ENCODE measurements around the gene SS18L1. TPM values are rescaled to one million over a fixed set of nuclear protein-coding genes. Genes with fewer than 3 reads are reported as not detected.

SS18L1 gene
- total and polyA plus RNA-seq, 8 donors, result 5.5 to 34.8 (median 9.3) TPM

- TF ChIP-seq, protein P1, sequence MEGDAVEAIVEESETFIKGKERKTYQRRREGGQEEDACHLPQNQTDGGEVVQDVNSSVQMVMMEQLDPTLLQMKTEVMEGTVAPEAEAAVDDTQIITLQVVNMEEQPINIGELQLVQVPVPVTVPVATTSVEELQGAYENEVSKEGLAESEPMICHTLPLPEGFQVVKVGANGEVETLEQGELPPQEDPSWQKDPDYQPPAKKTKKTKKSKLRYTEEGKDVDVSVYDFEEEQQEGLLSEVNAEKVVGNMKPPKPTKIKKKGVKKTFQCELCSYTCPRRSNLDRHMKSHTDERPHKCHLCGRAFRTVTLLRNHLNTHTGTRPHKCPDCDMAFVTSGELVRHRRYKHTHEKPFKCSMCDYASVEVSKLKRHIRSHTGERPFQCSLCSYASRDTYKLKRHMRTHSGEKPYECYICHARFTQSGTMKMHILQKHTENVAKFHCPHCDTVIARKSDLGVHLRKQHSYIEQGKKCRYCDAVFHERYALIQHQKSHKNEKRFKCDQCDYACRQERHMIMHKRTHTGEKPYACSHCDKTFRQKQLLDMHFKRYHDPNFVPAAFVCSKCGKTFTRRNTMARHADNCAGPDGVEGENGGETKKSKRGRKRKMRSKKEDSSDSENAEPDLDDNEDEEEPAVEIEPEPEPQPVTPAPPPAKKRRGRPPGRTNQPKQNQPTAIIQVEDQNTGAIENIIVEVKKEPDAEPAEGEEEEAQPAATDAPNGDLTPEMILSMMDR (IDR thresholded peaks at IDR 0.05), result no peak
- TF ChIP-seq EP300 (IDR thresholded peaks at IDR 0.05) (no peak), POLR2A (IDR thresholded peaks at IDR 0.05) (no peak), POLR2AphosphoS5 (IDR thresholded peaks at IDR 0.05) (no peak)
- DNase-seq, result no peak
- Histone ChIP-seq H3K4me1 (peaks cover 16 to 27% (median 19%) of the 10 kb centered on the region in 4 donors), H3K27me3 (peaks cover 0 to 58% (median 32%) of the 10 kb centered on the region in 3 donors), H3K4me3 (no peak overlapping the region), H3K36me3 (peaks cover 0 to 4% (median 0%) of the 10 kb centered on the region in 4 donors), H3K27ac (no peak overlapping the region), H3K9me3 (peaks cover 0 to 15% (median 10%) of the 10 kb centered on the region in 4 donors)
- 74 to 83% (median 79%) methylated on average over 4 to 5 of the region's 5 CpGs for WGBS, 5 donors
- intact Hi-C loops (cut with DNase I; ENCODE audit: low total_unique reads), result no loop called here
Observed at GRCh38 chr20:62119115-62119514, 24.5 kb upstream of the SS18L1 start.

DNA sequence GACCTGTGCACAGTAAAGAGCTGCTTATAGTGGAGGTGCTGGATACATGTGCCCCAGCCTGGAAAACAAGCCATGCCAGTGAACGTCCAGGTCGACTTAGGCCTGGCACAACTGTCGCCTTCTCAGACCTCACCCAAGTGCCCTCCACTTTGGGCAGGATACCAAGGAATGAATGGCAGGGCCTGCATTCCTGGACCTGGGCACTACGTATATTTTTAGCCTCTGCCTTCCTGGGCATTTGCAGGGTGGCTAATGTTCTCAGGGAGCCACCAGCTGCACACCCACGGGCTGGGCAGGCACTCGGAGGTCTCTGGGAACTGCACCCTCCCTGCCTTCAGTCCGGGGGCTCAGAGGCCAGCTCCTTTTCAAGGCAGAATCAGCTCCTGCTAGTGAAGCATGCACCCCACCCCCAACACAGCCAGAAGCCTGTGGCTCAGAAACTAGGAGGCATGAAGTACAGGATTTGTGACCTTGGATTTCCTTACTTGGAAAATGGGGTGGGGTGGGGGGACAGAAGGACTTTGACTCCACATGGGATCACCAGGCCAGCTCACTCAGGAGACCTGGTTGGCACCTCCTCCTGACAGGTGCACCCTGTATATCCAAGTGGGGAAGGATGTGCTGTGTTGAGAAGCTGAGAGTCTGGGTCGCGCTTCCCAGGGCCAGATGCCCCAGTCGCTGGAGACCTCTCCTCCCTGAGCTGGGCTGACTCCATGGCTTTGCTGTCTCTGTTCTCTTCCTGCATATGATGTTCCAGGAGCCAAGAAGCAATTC, 23.8 kb upstream of the SS18L1 start:
- H3K27ac ChIP-seq, result peak overlapping the region in 2 of 5 donors; percentile 98
- TF ChIP-seq, protein P1 (IDR thresholded peaks at IDR 0.05), result no peak
- TF ChIP-seq POLR2A (IDR thresholded peaks at IDR 0.05) (no peak), POLR2AphosphoS5 (IDR thresholded peaks at IDR 0.05) (no peak), EP300 (IDR thresholded peaks at IDR 0.05) (no peak)
- DNase-seq, result peak in 1 of 2 donors; percentile 63
- 51 to 76% (median 57%) methylated on average over 10 of the region's 10 CpGs for WGBS, 5 donors
- peaks cover 0 to 11% (median 4%) of the 10 kb centered on the region in 4 donors for H3K36me3 ChIP-seq
- peaks cover 18 to 33% (median 24%) of the 10 kb centered on the region in 4 donors for H3K4me1 ChIP-seq
- H3K27me3 ChIP-seq, result peaks cover 0 to 52% (median 31%) of the 10 kb centered on the region in 3 donors
- intact Hi-C loops (cut with DNase I; ENCODE audit: low total_unique reads), result no loop called here
- peaks cover 0 to 10% (median 4%) of the 10 kb centered on the region in 4 donors for H3K9me3 ChIP-seq
- no peak overlapping the region for H3K4me3 ChIP-seq

GRCh38 chr20:62120365-62120762, 23.2 kb upstream of the SS18L1 start:
- intact Hi-C loops (cut with DNase I; ENCODE audit: low total_unique reads), result no loop called here
- Histone ChIP-seq H3K9me3 (peaks cover 0 to 10% (median 2%) of the 10 kb centered on the region in 4 donors), H3K4me3 (no peak overlapping the region)

More at GRCh38 chr20:62120365-62120762, 23.2 kb upstream of the SS18L1 start:
- H3K27me3 ChIP-seq, result peaks cover 0 to 46% (median 25%) of the 10 kb centered on the region in 3 donors
- peaks cover 4 to 17% (median 10%) of the 10 kb centered on the region in 4 donors for H3K36me3 ChIP-seq
- TF ChIP-seq POLR2AphosphoS5 (IDR thresholded peaks at IDR 0.05), result no peak
- TF ChIP-seq EP300 (IDR thresholded peaks at IDR 0.05), result no peak
- TF ChIP-seq, protein P1 (IDR thresholded peaks at IDR 0.05), result no peak
- no peak for TF ChIP-seq POLR2A (IDR thresholded peaks at IDR 0.05)
- 89 to 95% (median 92%) methylated on average over 5 of the region's 5 CpGs for WGBS, 5 donors
- no peak for DNase-seq
- H3K27ac ChIP-seq, result peak overlapping the region in 2 of 5 donors; percentile 98
- peaks cover 18 to 39% (median 27%) of the 10 kb centered on the region in 4 donors for H3K4me1 ChIP-seq
